ENCODE data around the gene ADAM33. TPM values are rescaled to one million over a fixed set of nuclear protein-coding genes. Genes with fewer than 3 reads are reported as not detected.

The ADAM33 gene
- total and polyA plus RNA-seq, 2 of the 8 experiments (the other 6 are each of a cell fraction or from before 2014, with no cell fraction given), result 4.2 to 6.0 TPM

- H2BK5ac ChIP-seq (ENCODE audit: low read depth, low read length), result no peak overlapping the region
- POLR2A ChIA-PET (ENCODE audit: partially characterized antibody), result interaction anchor here (0.9 to 1.2 kb wide), 2 partner anchors 14 to 93 kb away, joined by 3 read pairs; partner anchors contain the start of gene ADISSP
- peaks cover 0 to 3% of the 10 kb centered on the region in 2 experiments for H4K20me1 ChIP-seq (replicated peaks in 1 of 2; ENCODE audit: control insufficient read depth in 1 of 2, insufficient read depth in 2 of 2, low read length in 2 of 2)
- no peak overlapping the region for H3K4me2 ChIP-seq (ENCODE audit: insufficient read depth in 1 of 2, low read depth in 2 of 2, low read length in 2 of 2)
- no peak overlapping the region for H2BK15ac ChIP-seq (ENCODE audit: low read length)
- no peak overlapping the region for H3K4me3 ChIP-seq (ENCODE audit: extremely low read depth in 1 of 4, insufficient read depth in 2 of 4, low read depth in 3 of 4, low read length in 4 of 4)
- H3K79me1 ChIP-seq (ENCODE audit: low read depth, low read length), result no peaks in the 10 kb centered on the region
- FAIRE-seq (no peak), DNase-seq (ENCODE audit: low read depth in 1 of 2, low spot score in 2 of 2) (no peak)
- no peak overlapping the region for H2BK12ac ChIP-seq (ENCODE audit: low read depth, low read length)
- no peak overlapping the region for H2BK120ac ChIP-seq (replicated peaks; ENCODE audit: low read depth, low read length)
- H3K4me1 ChIP-seq (replicated peaks in 1 of 4; ENCODE audit: control insufficient read depth in 3 of 4, insufficient read depth in 4 of 4, low read length in 3 of 4), result peaks cover 0 to 13% (median 3%) of the 10 kb centered on the region in 4 experiments; a peak in 4 of 7 replicates
- H3K23me2 ChIP-seq (ENCODE audit: low read depth, low read length), result peaks cover 9% of the 10 kb centered on the region; the same call in 1 of the 2 replicates
- no peaks in the 10 kb centered on the region for H3K36me3 ChIP-seq (ENCODE audit: control insufficient read depth in 2 of 4, insufficient read depth in 4 of 4, low read length in 3 of 4)
- no peak overlapping the region for H4K8ac ChIP-seq (ENCODE audit: extremely low read depth, insufficient read depth, low read length)
- H3K4ac ChIP-seq (replicated peaks; ENCODE audit: insufficient read length, low read depth, low read length), result no peak overlapping the region
- TF ChIP-seq CREB1 (IDR thresholded peaks at IDR 0.05) (no peak), HDAC2 (IDR thresholded peaks at IDR 0.05; ENCODE audit: borderline replicate concordance in 1 of 2, low read depth in 2 of 2, low read length in 2 of 2) (no peak), GABPA (IDR thresholded peaks at IDR 0.05; ENCODE audit: borderline replicate concordance, insufficient read depth, low read length) (no peak), RAD21 (IDR thresholded peaks at IDR 0.05 in 1 of 2, conservative IDR thresholded peaks at IDR 0.05 in 1 of 2; ENCODE audit: low read depth in 2 of 2, low read length in 2 of 2) (no peak), CTBP2 (IDR thresholded peaks at IDR 0.05; ENCODE audit: borderline replicate concordance, insufficient read depth, insufficient read length, low read length) (no peak), SP2 (IDR thresholded peaks at IDR 0.05; ENCODE audit: low read length) (no peak), ASH2L (IDR thresholded peaks at IDR 0.05; ENCODE audit: low read length) (no peak), RBBP5 (IDR thresholded peaks at IDR 0.05; ENCODE audit: borderline replicate concordance, low read depth, low read length) (no peak), POLR2AphosphoS5 (IDR thresholded peaks at IDR 0.05; ENCODE audit: low read depth, low read length) (no peak), SP4 (IDR thresholded peaks at IDR 0.05; ENCODE audit: low read length) (no peak), TAF7 (optimal IDR thresholded peaks at IDR 0.05; ENCODE audit: borderline replicate concordance, low read depth, low read length) (no peak), BACH1 (IDR thresholded peaks at IDR 0.05; ENCODE audit: low read length) (no peak), FOSL1 (IDR thresholded peaks at IDR 0.05; ENCODE audit: insufficient read depth, low read depth, low read length) (no peak)
- no peaks in the 10 kb centered on the region for H3K79me2 ChIP-seq (ENCODE audit: control insufficient read depth in 1 of 2, insufficient read depth in 2 of 2, low read length in 2 of 2)
- H2BK20ac ChIP-seq (ENCODE audit: low read length), result no peak overlapping the region
- H3K27me3 ChIP-seq (replicated peaks in 1 of 4; ENCODE audit: control insufficient read depth in 3 of 4, extremely low read depth in 1 of 4, insufficient read depth in 3 of 4, low read length in 3 of 4), result peaks cover 6 to 25% (median 19%) of the 10 kb centered on the region in 4 experiments; a peak in 6 of 7 replicates
- no peak overlapping the region for H3K27ac ChIP-seq (ENCODE audit: low read depth, low read length)
- 83% methylated on average over 10 of the region's 10 CpGs; no CpG with 5 or more reads in 1 of the 2 experiments for WGBS, 2 experiments (ENCODE audit: extremely low coverage in 1 of 2, insufficient coverage in 1 of 2, insufficient read length in 1 of 2, insufficient replicate concordance in 2 of 2, low coverage in 1 of 2, low lambda C conversion rate in 2 of 2, missing lambda C conversion rate in 1 of 2)
- no peak overlapping the region for H3K18ac ChIP-seq (ENCODE audit: extremely low read depth, low read length)
- H2AK5ac ChIP-seq (ENCODE audit: low read depth, low read length), result no peak overlapping the region
- no peaks in the 10 kb centered on the region for H3K9me3 ChIP-seq (ENCODE audit: insufficient read depth in 2 of 2, low read depth in 1 of 2, low read length in 1 of 2)
- H2AFZ ChIP-seq (ENCODE audit: low read length), result no peak overlapping the region
- H3K56ac ChIP-seq (replicated peaks; ENCODE audit: insufficient read length, low read depth, low read length), result no peak overlapping the region
- H4K91ac ChIP-seq (replicated peaks; ENCODE audit: insufficient read length, low read length), result no peak overlapping the region
- CTCF ChIA-PET (ENCODE audit: partially characterized antibody), result interaction anchor here (0.7 to 45.1 kb wide), 12 partner anchors 7 to 435 kb away, joined by 3 to 1432 read pairs (median 4); partner anchors contain the start of genes ADAM33, ADISSP, SIGLEC1 and SLC4A11
- H3K14ac ChIP-seq (ENCODE audit: insufficient read length), result no peak overlapping the region
- H3K23ac ChIP-seq (ENCODE audit: insufficient read length), result no peak overlapping the region
- no peak overlapping the region for H4K5ac ChIP-seq (ENCODE audit: insufficient read length, low read depth, low read length)
- no peak overlapping the region for H3K9ac ChIP-seq (replicated peaks in 1 of 4; ENCODE audit: extremely low read depth in 1 of 4, low read depth in 3 of 4, low read length in 3 of 4)
Measured at GRCh38 chr20:3674447-3674846, 7.4 kb downstream of the ADAM33 start.

All from H1 (cell line).